A673 (cell line): ENCODE data around the gene AOPEP. TPM values are rescaled to one million over a fixed set of nuclear protein-coding genes. Genes with fewer than 3 reads are reported as not detected.
A peak's percentile ranks its signal among the peaks of the same experiment; 100 is the strongest.

Source experiments
- BruUV-seq: library from RNA; stranded (reverse); fragments of 400-500 nt; replicated peaks from 2 replicates; lab custom pipeline; 2021; lab: Mats Ljungman, UMichigan
- CTCF ChIA-PET: fragments of 300-600 bp; sonication (Branson Sonifier 250); formaldehyde crosslinking; loops from one replicate; lab custom pipeline; 2022; ENCODE audit warnings: antibody characterized with exemption; lab: Charles Lee
- POLR2A ChIA-PET: fragments of 300-600 bp; sonication (Branson Sonifier 250); formaldehyde crosslinking; loops from one replicate; lab custom pipeline; 2022; ENCODE audit warnings: antibody characterized with exemption; ENCODE audit not compliant: low non-redundant PET; lab: Charles Lee
- DNase-seq: peaks from one replicate; pipeline ENCODE4 v3.0.0-alpha.2; 2015; ENCODE audit warnings: low spot score
- H3K27ac ChIP-seq: fragments of 200-600 bp; sonication (generic); 2 replicates; pipeline ENCODE4 v1.5.1; 2016; ENCODE audit warnings: mixed run types, low read depth, mild to moderate bottlenecking, mixed read lengths, antibody characterized with exemption, low read length; ENCODE audit not compliant: poor library complexity, severe bottlenecking
- H3K27me3 ChIP-seq: fragments of 200-600 bp; sonication (generic); replicated peaks from 2 replicates; pipeline ENCODE4 v1.6.1; 2017; ENCODE audit warnings: mixed run types, low read depth, mild to moderate bottlenecking, mixed read lengths, antibody characterized with exemption, low read length; ENCODE audit not compliant: insufficient read depth, poor library complexity
- H3K36me3 ChIP-seq: fragments of 200-600 bp; sonication (generic); 2 replicates; pipeline ENCODE4 v1.6.1; 2016; ENCODE audit warnings: mixed run types, mild to moderate bottlenecking, mixed read lengths, antibody characterized with exemption, low read length; ENCODE audit not compliant: insufficient read depth, poor library complexity, severe bottlenecking
- H3K4me1 ChIP-seq: fragments of 200-600 bp; sonication (generic); 2 replicates; pipeline ENCODE4 v1.6.1; 2017; ENCODE audit warnings: mixed run types, mild to moderate bottlenecking, mixed read lengths, antibody characterized with exemption, low read length; ENCODE audit not compliant: insufficient read depth, poor library complexity, severe bottlenecking
- H3K4me3 ChIP-seq: fragments of 200-600 bp; sonication (generic); 2 replicates; pipeline ENCODE4 v1.5.1; 2016; ENCODE audit warnings: low read depth, mixed run types, mild to moderate bottlenecking, mixed read lengths, low read length; ENCODE audit not compliant: poor library complexity, severe bottlenecking
- H3K9me3 ChIP-seq: fragments of 200-600 bp; sonication (generic); 2 replicates; pipeline ENCODE4 v1.6.1; 2016; ENCODE audit warnings: mixed run types, low read depth, mild to moderate bottlenecking, mixed read lengths, antibody characterized with exemption, low read length; ENCODE audit not compliant: poor library complexity, severe bottlenecking
- CTCF ChIP-seq: fragments of 300-800, 200-600 bp; sonication (generic); conservative IDR thresholded peaks from 2 replicates; pipeline ENCODE4 v1.5.1; 2017; ENCODE audit warnings: low read depth, mild to moderate bottlenecking, antibody characterized with exemption, low read length, moderate library complexity, mixed read lengths
- EZH2 ChIP-seq: fragments of 200-600 bp; sonication (generic); IDR thresholded peaks from 2 replicates; pipeline ENCODE4 v1.6.1; 2017; ENCODE audit warnings: borderline replicate concordance, low read depth, mild to moderate bottlenecking, mixed read lengths, antibody characterized with exemption, low read length; ENCODE audit not compliant: poor library complexity, severe bottlenecking
- intact Hi-C: fragments of 100-400 bp; cut with micrococcal nuclease; formaldehyde crosslinking; loops from one replicate; pipeline ENCODE4 v1.10.0; 2022; ENCODE audit not compliant: unreplicated experiment
- total RNA-seq: library from RNA; stranded (reverse); gene quantifications from 2 replicates; pipeline ENCODE4 v1.2.3, GENCODE V29; 2021

AOPEP gene
- total RNA-seq, 1 experiment from 2014 or later = 17.5 TPM

DNA sequence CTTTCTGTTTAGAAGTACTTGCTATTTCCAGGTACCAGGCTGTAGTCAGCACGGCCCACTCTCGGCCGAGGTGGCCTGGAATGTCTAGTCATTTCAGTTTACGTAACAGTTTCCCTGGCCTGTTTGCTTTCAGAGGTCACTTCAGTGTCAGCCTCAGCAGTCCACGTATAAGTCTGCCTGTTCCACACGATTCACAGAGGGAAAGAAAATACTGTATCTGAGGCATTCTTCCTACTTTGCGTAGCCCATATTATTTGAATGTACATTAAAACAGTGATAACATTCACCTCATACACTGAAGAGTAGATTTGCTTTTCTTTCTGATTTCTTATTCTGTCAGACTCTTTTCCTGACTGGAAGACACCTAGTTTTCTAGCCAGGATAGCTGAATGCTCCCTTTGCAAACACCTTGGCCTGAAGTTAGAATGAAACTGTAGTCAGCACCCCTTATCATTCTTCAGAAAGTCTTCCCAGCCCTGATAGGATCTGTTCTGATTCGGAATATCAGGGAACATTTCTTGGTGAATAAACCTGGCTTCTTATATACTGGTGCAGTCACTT lies 140.9 kb downstream of the AOPEP start:
- Histone ChIP-seq H3K4me3 (peak overlapping the region; percentile 11), H3K4me1 (peaks cover 67% of the 10 kb centered on the region), H3K9me3 (no peaks in the 10 kb centered on the region), H3K27me3 (no peaks in the 10 kb centered on the region), H3K27ac (peak overlapping the region; percentile 95), H3K36me3 (no peaks in the 10 kb centered on the region)
- BruUV-seq = no TSS peak
- no peak for TF ChIP-seq EZH2
- TF ChIP-seq CTCF = no peak
- CTCF ChIA-PET = no interaction called here
- POLR2A ChIA-PET = no interaction called here
- DNase-seq = peak; percentile 40
- intact Hi-C loops = loop anchor here (5.0 kb wide), 1 partner anchor 140 kb away; no protein-coding TSS in a partner anchor

DNA sequence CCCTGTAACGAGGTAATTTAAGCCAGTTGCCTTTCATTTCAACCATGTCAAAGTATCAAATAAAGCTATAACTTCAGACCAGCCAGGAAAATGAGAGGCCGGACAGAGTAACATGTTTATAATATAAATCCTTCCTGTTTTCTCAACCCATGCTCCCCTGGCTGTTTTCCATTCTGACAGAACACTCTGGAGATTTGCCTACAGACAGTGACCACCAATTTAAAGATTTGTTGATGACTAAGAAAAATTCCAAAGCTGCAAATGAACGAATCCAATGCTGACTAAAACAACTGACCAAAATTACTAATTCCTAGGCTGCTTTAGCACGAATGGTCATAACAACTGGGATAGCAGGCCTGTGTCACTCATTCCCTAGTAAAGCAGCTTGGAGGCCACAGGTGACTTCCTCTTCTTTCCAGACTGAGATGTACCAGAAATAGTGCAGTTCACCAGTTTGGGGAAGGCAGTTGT lies 141.4 kb downstream of the AOPEP start:
- H3K4me3 ChIP-seq = peak overlapping the region; percentile 11
- DNase-seq = no peak

DNA sequence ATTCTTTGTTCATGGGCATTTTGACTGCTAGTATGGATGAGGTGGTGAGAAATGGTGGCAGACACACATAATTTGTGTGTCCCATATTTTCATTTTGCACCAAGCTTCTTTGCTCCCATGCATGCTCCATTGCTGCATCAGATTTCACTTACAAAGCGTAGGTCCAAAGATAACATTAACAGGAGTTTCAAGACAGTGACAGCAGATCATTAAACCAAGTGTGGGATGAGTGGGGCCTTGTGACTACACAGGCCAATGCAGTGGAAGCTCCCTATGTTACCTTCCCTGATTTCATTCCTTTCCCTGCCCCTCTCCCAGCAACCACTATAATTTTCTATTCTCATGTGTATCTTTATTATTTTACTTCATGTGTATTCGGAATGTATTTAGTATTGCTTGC lies 142.0 kb downstream of the AOPEP start:
- BruUV-seq = no TSS peak
- peaks cover 75% of the 10 kb centered on the region for H3K4me1 ChIP-seq
- ChIA-PET CTCF (no interaction called here), POLR2A (no interaction called here)
- no peaks in the 10 kb centered on the region for H3K9me3 ChIP-seq
- H3K27ac ChIP-seq = no peak overlapping the region
- intact Hi-C loops = loop anchor here (5.0 kb wide), 1 partner anchor 139 kb away; no protein-coding TSS in a partner anchor
- H3K27me3 ChIP-seq = no peaks in the 10 kb centered on the region
- no peak for TF ChIP-seq CTCF
- TF ChIP-seq EZH2 = no peak
- H3K36me3 ChIP-seq = no peaks in the 10 kb centered on the region
- no peak for DNase-seq
- H3K4me3 ChIP-seq = no peak overlapping the region

More for the DNA sequence above, 141.4 kb downstream of the AOPEP start:
- ChIA-PET CTCF (no interaction called here), POLR2A (no interaction called here)
- intact Hi-C loops = loop anchor here (5.0 kb wide), 1 partner anchor 139 kb away; no protein-coding TSS in a partner anchor
- Histone ChIP-seq H3K27ac (peak overlapping the region; percentile 95), H3K4me1 (peaks cover 73% of the 10 kb centered on the region), H3K9me3 (no peaks in the 10 kb centered on the region), H3K27me3 (no peaks in the 10 kb centered on the region), H3K36me3 (no peaks in the 10 kb centered on the region)
- no TSS peak for BruUV-seq
- TF ChIP-seq CTCF = no peak
- TF ChIP-seq EZH2 = no peak
